HG03354 (cell line): ENCODE results near the gene ICE2.
"Not testable (repeated sequence)": the region's sequence is repeated elsewhere in the genome, so short reads cannot be mapped to it uniquely, and the experiment has no call there.

Experiments used
- ATAC-seq: cut with Tn5 transposase; IDR thresholded peaks from one replicate; pipeline ENCODE4 v1.9.1; 2021; ENCODE audit warnings: mild to moderate bottlenecking; ENCODE audit not compliant: unreplicated experiment, poor library complexity, severe bottlenecking

Gene ICE2

GRCh38 chr15:60414016-60414682, 64.8 kb downstream of the ICE2 start:
- no peak for ATAC-seq

DNA sequence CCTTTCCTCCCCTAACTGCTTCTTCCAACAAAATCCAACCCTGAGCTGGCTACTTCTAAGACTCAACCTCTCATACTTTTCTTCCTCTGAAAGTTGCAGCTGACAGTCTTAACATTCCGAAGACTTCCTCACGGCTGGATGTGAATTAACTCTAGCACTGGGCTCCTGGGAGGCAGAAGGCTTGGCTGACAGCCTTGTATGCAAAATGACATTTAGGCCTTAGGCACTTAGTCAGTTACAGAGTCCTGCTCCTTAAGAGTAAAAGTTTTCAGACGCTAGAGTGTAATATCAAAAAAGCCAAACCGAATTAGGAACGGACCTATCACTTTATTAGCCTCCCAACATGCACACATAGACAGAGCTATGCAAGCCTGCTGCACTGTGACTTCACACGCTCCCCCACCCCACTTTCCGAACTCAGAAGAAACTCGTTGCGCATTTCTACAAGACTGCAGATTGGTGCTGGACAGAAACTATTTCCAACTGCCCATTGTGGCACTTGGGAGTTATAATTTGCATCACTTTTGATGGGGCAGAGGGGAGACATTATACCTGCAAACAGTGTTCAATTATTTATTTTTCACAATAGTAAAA, 65.6 kb downstream of the ICE2 start:
- ATAC-seq: no peak

- ATAC-seq: not testable (repeated sequence)
These were observed 66.1 kb downstream of the ICE2 start for GRCh38 chr15:60412807-60413206.

DNA sequence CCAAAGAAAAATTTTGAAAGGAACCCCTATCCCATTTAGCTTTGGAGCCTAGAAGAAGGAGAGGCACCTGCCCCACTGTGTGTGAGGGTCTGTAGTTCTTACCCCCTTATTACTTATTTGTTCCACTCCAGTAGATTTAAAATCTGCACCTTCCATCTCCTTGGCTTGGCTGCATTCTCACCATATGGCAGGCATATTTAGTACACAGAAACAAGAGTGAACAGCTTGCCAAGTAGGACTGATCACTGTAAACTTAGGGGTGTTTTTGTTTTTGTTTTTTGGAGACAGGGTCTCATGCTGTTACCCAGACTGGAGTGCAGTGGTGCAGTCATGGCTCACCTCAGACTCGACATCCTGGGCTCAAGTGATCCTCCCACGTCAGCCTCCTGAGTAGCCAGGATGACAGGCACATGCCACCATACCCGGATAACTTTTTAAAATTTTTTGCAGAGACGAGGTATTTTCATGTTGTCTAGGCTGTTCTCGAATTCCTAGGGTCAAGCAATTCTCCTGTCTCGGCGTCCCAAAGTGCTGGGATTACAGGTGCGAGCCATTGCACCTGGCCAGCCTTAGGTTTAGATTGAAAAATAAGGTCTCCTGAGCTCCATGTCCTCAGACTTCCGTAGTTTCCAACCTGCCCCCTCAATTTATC, 67.0 kb downstream of the ICE2 start:
- ATAC-seq: no peak

GRCh38 chr15:60410350-60410749, 68.6 kb downstream of the ICE2 start:
- not testable (repeated sequence) for ATAC-seq

DNA sequence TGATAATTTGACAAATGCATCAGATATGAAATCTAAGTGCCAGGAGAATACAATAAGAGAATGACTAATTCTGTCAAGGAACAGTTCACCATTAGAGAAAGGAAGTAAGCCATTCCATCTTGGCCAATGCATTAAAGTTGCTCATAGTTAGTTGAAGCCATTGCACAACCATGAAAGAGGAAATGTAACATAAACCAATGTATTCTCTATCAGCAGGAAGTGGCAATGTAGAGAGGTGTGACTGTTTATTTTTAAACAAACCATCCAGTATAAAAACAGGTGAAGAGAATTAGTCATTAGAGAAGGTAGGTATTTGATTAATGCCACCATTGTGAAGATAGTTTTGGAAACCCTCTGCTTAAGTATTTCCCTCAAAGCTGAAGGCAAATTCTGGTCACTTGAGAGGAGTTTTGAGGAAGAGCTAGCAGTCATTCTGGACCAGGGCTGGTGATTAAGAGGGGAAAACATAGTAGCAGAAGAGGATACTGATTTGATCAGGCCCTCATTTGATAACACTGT, 70.4 kb downstream of the ICE2 start:
- ATAC-seq: peak; percentile 75

- no peak for ATAC-seq
These were observed 71.5 kb downstream of the ICE2 start for GRCh38 chr15:60407415-60407805.

DNA sequence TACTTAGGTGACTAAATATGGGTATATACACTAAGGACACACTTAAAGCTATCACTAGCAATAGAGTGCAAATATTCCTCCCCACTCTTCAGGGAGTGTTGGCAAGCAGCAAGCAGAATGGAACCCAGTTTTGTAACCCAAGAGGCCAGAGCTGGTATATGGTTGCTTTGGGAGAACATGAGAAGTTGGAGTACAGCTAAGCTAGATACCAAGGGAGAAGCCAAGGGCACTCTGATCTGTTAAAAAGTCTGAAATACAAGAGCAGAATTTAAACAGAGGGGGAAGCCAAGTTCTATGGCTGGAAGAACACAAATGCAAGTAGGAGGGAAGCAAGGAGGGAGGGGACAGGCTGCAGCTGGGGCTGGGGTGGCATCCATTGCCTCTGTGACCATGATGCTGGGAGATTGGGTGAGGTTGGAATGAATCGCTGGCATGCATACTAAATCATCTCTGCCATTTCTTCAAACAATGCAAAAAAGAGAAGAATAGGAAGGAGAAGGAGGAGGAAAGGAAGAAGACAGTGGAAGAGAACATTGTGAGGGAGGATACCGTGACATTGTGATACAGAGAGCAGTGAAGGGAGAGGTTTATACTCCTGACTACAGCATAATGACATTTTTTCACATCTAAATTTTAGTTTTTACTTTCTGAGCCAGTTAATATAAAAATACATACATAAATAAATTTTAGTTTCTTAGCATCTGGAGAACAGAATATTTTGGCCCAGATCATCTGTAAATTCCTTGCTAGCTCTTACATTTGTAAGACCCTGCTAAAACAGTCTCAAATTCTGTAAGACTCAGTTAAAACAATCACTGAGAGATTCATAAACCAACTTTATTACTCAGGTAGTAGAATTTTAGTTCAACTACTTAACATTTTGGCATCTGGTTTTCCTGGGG, 72.2 kb downstream of the ICE2 start:
- no peak for ATAC-seq

DNA sequence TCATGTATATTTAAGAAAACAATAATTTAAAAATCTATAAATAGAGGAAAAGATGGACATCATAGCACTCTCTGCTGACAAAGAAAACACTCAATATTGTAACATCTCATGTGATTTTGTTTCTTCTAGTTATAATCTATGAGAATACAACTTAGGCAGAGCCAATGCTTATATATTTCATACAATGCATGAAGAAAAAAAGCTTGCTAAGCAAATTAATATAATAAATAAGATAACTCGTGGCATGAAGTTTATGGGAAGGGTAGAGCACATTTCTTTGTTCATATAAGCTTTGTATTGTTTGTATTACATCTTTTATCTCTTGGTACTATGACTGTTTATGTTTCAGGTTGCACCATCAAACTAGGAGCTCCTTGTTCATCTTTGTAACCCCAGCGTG, 73.5 kb downstream of the ICE2 start:
- ATAC-seq: no peak

- ATAC-seq: not testable (repeated sequence)
These were observed 74.6 kb downstream of the ICE2 start for GRCh38 chr15:60404351-60404750.

- ATAC-seq: no peak
These were observed 78.0 kb downstream of the ICE2 start for GRCh38 chr15:60400944-60401343.

DNA sequence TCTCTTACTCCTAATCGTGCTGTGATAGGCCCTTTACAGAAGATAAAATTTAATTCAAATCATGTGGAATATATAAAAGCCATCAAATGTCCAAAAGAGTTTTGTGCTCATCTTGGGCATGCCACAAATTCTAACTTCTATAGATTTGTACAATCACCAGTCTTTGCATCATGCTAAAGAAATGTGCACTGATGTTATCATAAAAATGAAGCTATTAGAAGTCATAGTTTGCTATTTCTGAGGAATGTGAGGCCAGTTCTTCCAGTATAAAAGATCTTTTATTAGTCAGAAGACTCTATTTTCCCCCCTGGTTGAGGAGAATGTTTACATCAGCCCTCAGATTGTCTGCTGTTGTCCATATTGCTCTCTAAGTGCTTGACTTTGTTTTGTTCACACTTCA, 79.0 kb downstream of the ICE2 start:
- no peak for ATAC-seq

DNA sequence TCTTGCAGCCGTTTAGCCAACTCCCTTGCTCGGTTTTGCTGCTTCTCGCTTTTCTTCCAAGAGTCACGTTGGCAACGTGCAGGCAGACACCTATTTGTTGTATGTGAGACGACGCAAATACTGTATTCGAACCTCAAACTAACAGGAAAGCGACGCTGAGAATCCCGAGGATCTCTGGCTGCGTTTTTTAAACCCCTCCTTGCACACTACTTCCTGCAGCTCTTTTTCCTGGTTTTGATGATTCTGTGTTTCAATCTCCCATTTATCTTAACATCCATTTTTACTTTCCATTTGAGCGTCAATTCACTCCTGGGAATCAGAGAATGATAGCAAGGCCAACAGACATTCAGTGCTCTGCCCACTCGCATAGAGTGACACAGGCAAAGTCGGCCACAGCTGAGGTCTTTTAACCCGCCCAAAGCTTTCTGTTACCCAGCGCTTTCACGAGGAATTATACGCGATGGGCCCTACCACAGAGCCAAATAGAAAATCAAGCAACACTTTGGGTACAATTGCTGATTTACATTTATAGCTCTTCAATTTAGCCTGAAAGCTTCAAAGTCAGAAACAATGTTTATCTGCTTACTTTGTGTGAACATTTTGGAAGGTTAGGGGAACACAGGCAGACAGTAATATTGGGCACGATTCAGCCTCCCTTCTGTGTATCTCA, 79.6 kb downstream of the ICE2 start:
- ATAC-seq: no peak

GRCh38 chr15:60397772-60398445, 81.0 kb downstream of the ICE2 start, which contains the start of gene ANXA2:
ANXA2 (minus strand) TSS chr15:60397986; CDS start chr15:60386075, 11,911 bp downstream.
- peak; percentile 73 for ATAC-seq

- ATAC-seq: peak; percentile 73
These were observed 81.8 kb downstream of the ICE2 start for GRCh38 chr15:60396958-60397771.

DNA sequence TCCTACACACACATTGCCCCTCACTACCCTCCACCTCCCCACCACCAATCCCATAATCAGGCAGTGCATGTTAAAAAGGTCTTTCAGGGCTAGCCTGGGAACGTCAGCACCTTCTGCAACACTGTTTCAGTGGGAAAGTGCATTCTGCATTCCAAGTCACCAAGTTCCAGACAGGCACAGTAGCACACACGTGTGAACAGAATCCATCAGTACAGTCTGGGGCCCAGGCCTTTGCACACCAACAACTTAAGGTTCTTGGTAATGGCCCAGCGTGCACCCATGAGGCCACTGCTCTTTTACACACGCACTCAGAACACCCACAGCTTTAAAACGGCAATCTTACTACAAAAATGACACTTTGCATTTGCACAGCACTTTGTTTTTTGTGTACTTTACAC, 82.4 kb downstream of the ICE2 start:
- ATAC-seq: no peak

- no peak for ATAC-seq
These were observed 82.8 kb downstream of the ICE2 start for GRCh38 chr15:60396100-60396499.
